Activated gamma-delta T cell (primary cell): ENCODE data around the gene PXDN.

Experiments used
- DNase-seq: peaks from one replicate; lab custom pipeline; 2025; lab: John Stamatoyannopoulos, UW

The PXDN gene

GRCh38 chr2:1650085-1650872, 94.0 kb downstream of the PXDN start:
- no peak for DNase-seq

- DNase-seq, result no peak
These were observed 94.9 kb downstream of the PXDN start for GRCh38 chr2:1649103-1650084.

GRCh38 chr2:1648241-1649102, 95.8 kb downstream of the PXDN start:
- no peak for DNase-seq

GRCh38 chr2:1647417-1648240, 96.7 kb downstream of the PXDN start:
- no peak for DNase-seq

DNA sequence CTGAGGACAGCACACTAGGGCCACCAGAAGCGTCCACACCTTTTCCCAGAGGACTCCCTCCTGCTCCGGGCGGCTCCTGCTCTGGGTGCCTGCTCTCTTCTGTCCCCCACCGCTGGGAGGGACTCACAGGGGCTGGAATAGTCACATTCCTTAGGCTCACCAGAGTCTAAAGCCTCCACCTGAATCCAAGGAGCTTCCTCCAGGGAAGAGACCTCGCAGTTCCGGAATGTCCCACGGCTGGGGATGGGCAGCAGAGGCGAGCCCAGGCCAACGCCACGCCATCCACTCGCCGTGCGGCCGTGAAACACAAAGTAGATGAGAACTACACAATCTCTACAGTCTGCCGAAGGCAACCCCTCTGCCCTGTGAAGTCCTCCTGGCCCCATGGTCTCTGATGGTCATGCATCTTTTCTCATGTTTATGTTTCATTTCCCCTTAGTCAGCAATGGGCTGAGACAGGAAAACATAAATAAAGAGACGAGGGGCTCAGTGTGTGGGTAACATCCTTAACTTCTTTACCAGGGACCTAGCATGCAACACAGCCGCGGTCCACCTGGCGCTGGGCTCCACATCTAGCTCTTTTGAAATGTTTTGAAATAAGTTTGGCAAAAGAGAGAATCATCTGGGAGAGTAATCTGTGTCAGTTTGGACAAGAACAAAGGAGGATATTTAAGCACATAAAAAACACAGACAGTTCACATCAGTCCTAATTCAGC, 98.4 kb downstream of the PXDN start:
- DNase-seq, result no peak

- no peak for DNase-seq
These were observed 99.9 kb downstream of the PXDN start for GRCh38 chr2:1644427-1644826.

GRCh38 chr2:1642993-1643619, 101.2 kb downstream of the PXDN start:
- no peak for DNase-seq

GRCh38 chr2:1642066-1642861, 102.1 kb downstream of the PXDN start:
- no peak for DNase-seq

GRCh38 chr2:1641523-1641922, 102.8 kb downstream of the PXDN start:
- no peak for DNase-seq

DNA sequence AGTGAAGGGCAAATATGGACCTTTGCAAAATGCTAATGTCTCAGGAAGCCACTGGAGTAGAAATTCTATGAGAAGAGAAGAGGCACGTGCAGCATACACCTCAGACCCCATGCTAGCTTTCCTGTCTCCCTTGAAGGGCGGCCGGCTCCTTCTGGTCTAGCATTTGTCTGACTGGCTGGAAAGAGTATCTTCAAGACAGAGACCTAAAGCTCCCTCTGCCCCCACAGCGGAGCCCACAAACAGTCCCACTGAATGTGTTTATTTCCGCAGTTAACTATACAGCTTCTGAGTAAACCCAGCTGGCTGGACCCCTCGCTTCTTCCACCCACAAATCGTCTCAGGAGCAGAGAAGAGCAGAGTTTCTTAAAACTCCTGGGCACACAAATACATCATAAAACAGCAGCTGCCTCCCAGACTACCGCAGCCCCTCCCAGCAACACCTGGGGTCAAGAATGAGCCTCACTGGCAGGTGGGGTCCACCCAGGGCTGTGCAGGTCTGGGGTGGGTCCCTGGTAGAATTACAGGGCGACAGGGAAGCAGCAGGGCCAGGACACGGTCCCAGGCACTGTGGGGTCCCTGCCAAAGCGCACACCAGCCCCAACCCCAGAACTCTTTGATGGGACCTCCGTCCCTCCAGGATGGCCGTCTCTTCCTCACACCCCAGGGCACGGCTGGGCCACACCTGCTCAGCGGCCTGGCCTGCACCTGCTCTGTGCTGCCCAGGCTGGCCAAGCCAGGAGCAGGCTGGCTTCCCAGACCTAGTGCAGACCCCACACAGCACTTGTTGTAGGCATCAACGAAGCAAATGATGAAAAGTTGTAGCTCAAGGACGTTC, 103.8 kb downstream of the PXDN start:
- DNase-seq, result no peak

GRCh38 chr2:1639086-1639858, 105.0 kb downstream of the PXDN start:
- no peak for DNase-seq

- no peak for DNase-seq
These were observed 105.9 kb downstream of the PXDN start for GRCh38 chr2:1638281-1638860.

DNA sequence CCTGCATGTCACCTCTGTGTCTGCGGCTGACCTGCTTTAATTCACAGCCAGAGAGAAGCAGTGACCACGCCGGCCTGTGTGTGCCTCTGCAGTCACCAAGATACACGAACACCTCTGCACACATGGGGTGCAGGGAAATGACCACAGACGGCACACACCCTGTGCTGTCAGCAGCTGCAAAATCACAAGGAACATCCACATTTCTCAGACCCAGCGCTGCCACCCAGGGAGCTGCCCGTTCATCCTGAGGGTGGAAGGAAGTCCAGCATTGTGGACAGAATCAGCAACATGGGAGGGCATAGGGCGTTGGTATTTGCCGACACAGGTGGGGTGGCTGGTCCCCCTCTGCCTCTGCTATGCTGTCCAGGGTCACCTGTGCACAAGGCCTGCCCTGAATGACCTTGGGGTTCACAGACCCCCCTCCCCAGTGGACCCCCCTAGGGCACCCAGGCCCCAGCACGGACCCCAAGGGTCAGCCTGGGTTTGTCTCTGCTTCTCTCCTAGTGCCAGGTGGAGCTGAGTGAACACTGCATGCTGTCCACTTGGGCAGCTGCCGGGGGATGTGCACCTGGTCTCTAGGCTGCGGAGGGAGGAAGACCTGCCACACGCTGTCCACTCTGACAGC, 107.4 kb downstream of the PXDN start:
- DNase-seq, result no peak

- DNase-seq, result no peak
These were observed 108.5 kb downstream of the PXDN start for GRCh38 chr2:1635823-1636222.

DNA sequence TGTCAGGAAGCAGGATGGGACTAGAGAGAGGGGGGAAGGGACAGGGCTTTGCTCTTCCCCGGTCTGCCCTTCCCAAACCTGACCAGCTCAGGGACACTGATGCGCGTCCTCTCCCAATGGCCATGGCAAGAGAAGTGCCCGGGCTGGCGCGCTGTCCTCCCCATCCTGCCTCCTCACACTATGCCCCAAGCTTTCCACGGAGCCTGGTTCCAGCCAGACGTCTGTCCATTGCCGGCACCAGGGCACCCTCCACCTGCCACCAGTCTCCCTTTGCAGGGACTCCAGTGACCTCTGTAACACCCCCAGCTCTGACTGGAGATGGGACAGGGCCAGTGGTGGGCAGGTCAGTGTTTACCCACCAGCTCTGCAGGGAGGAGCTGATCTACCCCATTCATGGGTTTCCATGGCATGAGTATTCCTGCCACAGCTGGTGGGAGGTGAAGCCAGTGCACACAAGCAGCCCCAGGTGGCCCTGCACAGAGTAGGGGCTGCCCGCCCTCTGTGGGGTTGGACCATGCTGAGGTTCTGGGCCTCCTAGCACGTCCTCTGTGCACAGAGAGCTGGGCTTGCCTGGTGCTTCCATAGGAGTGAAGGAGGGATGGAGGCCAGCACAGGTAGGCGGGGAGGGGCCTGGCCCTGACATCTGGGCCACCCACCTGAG, 109.5 kb downstream of the PXDN start:
- no peak for DNase-seq
